Hepatocyte (in vitro differentiated cells): ENCODE measurements around the gene IL4R. TPM values are rescaled to one million over a fixed set of nuclear protein-coding genes. Genes with fewer than 3 reads are reported as not detected.

ENCODE experiments used
- DNase-seq: peaks from one replicate; pipeline ENCODE4 v3.0.0-alpha.2; 2016; ENCODE audit warnings: low spot score
- H2AFZ ChIP-seq: fragments of 200-600 bp; sonication (generic); 2 replicates; pipeline ENCODE4 v1.6.0; 2016; ENCODE audit warnings: antibody characterized with exemption, mild to moderate bottlenecking
- H3K27ac ChIP-seq: fragments of 200-600 bp; sonication (generic); 2 replicates; pipeline ENCODE4 v1.5.1; 2016; ENCODE audit warnings: mild to moderate bottlenecking
- H3K27me3 ChIP-seq: fragments of 200-600 bp; sonication (generic); 2 replicates; pipeline ENCODE4 v1.6.1; 2016
- H3K36me3 ChIP-seq: fragments of 200-600 bp; sonication (generic); replicated peaks from 2 replicates; pipeline ENCODE4 v1.5.1; 2016; ENCODE audit warnings: low read depth; ENCODE audit not compliant: insufficient read depth
- H3K4me1 ChIP-seq: fragments of 200-600 bp; sonication (generic); 2 replicates; pipeline ENCODE4 v1.5.1; 2016; ENCODE audit warnings: mild to moderate bottlenecking, moderate library complexity; ENCODE audit not compliant: insufficient read depth
- H3K4me2 ChIP-seq: fragments of 200-600 bp; sonication (generic); 2 replicates; pipeline ENCODE4 v1.6.0; 2016
- H3K4me3 ChIP-seq: fragments of 200-600 bp; sonication (generic); 2 replicates; pipeline ENCODE4 v1.5.1; 2016; ENCODE audit warnings: mild to moderate bottlenecking
- H3K79me2 ChIP-seq: fragments of 200-600 bp; sonication (generic); 2 replicates; pipeline ENCODE4 v1.6.0; 2017; ENCODE audit warnings: mild to moderate bottlenecking
- H3K9me2 ChIP-seq: fragments of 200-600 bp; sonication (generic); replicated peaks from 2 replicates; pipeline ENCODE4 v1.6.0; 2017; ENCODE audit warnings: mild to moderate bottlenecking; ENCODE audit not compliant: insufficient read depth
- H3K9me3 ChIP-seq: fragments of 200-600 bp; sonication (generic); 2 replicates; pipeline ENCODE4 v1.5.1; 2016; ENCODE audit warnings: low read depth, mild to moderate bottlenecking
- H4K20me1 ChIP-seq: fragments of 200-600 bp; sonication (generic); 2 replicates; pipeline ENCODE4 v1.6.0; 2016; ENCODE audit warnings: mild to moderate bottlenecking; ENCODE audit not compliant: insufficient read depth, poor library complexity, severe bottlenecking
- CTCF ChIP-seq: fragments of 200-600 bp; sonication (generic); IDR thresholded peaks from 2 replicates; pipeline ENCODE4 v1.5.1; 2016; ENCODE audit warnings: antibody characterized with exemption, mild to moderate bottlenecking; ENCODE audit not compliant: poor library complexity
- EZH2 ChIP-seq: fragments of 200-600 bp; sonication (generic); IDR thresholded peaks from 2 replicates; pipeline ENCODE4 v1.6.1; 2016; ENCODE audit warnings: antibody characterized with exemption, mild to moderate bottlenecking, borderline replicate concordance
- EZH2phosphoT487 ChIP-seq: fragments of 200-600 bp; sonication (generic); IDR thresholded peaks from one replicate; pipeline ENCODE4 v1.6.1; 2018; ENCODE audit warnings: antibody characterized with exemption, mild to moderate bottlenecking, low read depth, moderate library complexity; ENCODE audit not compliant: unreplicated experiment, severe bottlenecking
- WGBS: methylation state at CpG from one replicate; pipeline ENCODE4 v1.1.6; 2016; ENCODE audit warnings: low lambda C conversion rate; ENCODE audit errors: missing lambda C conversion rate; 5-methylcytosine and 5-hydroxymethylcytosine counted together
- polyA plus RNA-seq: library from polyadenylated mRNA; unstranded; fragments of >200 nt; fragmentation: Nextera tagmentation; extraction: Ambion mirVana; gene quantifications from 2 replicates; pipeline ENCODE4 v1.2.1, GENCODE V29; 2016
- total RNA-seq: library from RNA; depleted of rRNA; stranded (reverse); fragments of >200 nt; gene quantifications from 2 replicates; pipeline ENCODE4 v1.2.3, GENCODE V29; 2014

The IL4R gene
- total and polyA plus RNA-seq, 2 experiments from 2014 or later: 22.3 to 23.6 TPM

- 81% methylated on average over 8 of the region's 8 CpGs for WGBS
- Histone ChIP-seq H3K9me3 (no peaks in the 10 kb centered on the region), H3K27ac (peak overlapping the region; percentile 91), H3K4me1 (peaks cover 41% of the 10 kb centered on the region), H3K4me2 (no peak overlapping the region), H3K4me3 (no peak overlapping the region), H3K9me2 (no peaks in the 10 kb centered on the region), H4K20me1 (no peaks in the 10 kb centered on the region), H3K36me3 (no peaks in the 10 kb centered on the region), H3K27me3 (no peaks in the 10 kb centered on the region), H3K79me2 (peaks cover 60% of the 10 kb centered on the region), H2AFZ (no peak overlapping the region)
- DNase-seq: no peak
- no peak for TF ChIP-seq CTCF
- TF ChIP-seq EZH2phosphoT487: no peak
- TF ChIP-seq EZH2: no peak
These were observed 12.0 kb downstream of the IL4R start for GRCh38 chr16:27325736-27326135.

- no peaks in the 10 kb centered on the region for H4K20me1 ChIP-seq
- H3K4me2 ChIP-seq: peak overlapping the region; percentile 60
- DNase-seq: no peak
- H3K79me2 ChIP-seq: peaks cover 56% of the 10 kb centered on the region
- peaks cover 41% of the 10 kb centered on the region for H3K4me1 ChIP-seq
- WGBS: 97% methylated on average over 6 of the region's 6 CpGs
- no peaks in the 10 kb centered on the region for H3K27me3 ChIP-seq
- TF ChIP-seq CTCF (no peak), EZH2phosphoT487 (no peak), EZH2 (no peak)
- H3K9me2 ChIP-seq: no peaks in the 10 kb centered on the region
- H3K4me3 ChIP-seq: no peak overlapping the region
- no peak overlapping the region for H2AFZ ChIP-seq
- no peaks in the 10 kb centered on the region for H3K9me3 ChIP-seq
- no peaks in the 10 kb centered on the region for H3K36me3 ChIP-seq
- H3K27ac ChIP-seq: peak overlapping the region; percentile 91
These were observed 12.5 kb downstream of the IL4R start for GRCh38 chr16:27326251-27326650.

GRCh38 chr16:27326738-27327585, 13.2 kb downstream of the IL4R start:
- peak overlapping the region; percentile 60 for H3K4me2 ChIP-seq
- no peaks in the 10 kb centered on the region for H3K27me3 ChIP-seq
- H3K4me3 ChIP-seq: no peak overlapping the region
- peak; percentile 88 for DNase-seq
- no peaks in the 10 kb centered on the region for H3K9me3 ChIP-seq
- no peaks in the 10 kb centered on the region for H3K36me3 ChIP-seq
- no peaks in the 10 kb centered on the region for H4K20me1 ChIP-seq
- H3K79me2 ChIP-seq: peaks cover 54% of the 10 kb centered on the region
- H3K9me2 ChIP-seq: no peaks in the 10 kb centered on the region
- peak overlapping the region; percentile 91 for H3K27ac ChIP-seq
- H3K4me1 ChIP-seq: peaks cover 41% of the 10 kb centered on the region
- no peak overlapping the region for H2AFZ ChIP-seq
- TF ChIP-seq EZH2: no peak
- TF ChIP-seq EZH2phosphoT487: no peak
- TF ChIP-seq CTCF: no peak
- WGBS: 27% methylated on average over 19 of the region's 19 CpGs
